Activated gamma-delta T cell treated with Interleukin-2 at 50 U/mL for 16 hours (primary cell): Measurements from ENCODE around the gene ANKFN1.

Experiments
- DNase-seq: peaks from one replicate; pipeline ENCODE4 v3.0.0-alpha.2; 2020

The ANKFN1 gene

GRCh38 chr17:56510554-56511342, 357.5 kb downstream of the ANKFN1 start:
- DNase-seq: no peak

- DNase-seq: no peak
Observed at GRCh38 chr17:56514264-56514663, 361.0 kb downstream of the ANKFN1 start.

GRCh38 chr17:56514899-56515298, 361.6 kb downstream of the ANKFN1 start:
- DNase-seq: no peak

GRCh38 chr17:56521414-56522141, 368.3 kb downstream of the ANKFN1 start:
- no peak for DNase-seq

- DNase-seq: no peak
Observed at GRCh38 chr17:56523042-56523441, 369.8 kb downstream of the ANKFN1 start.

GRCh38 chr17:56528696-56529095, 375.4 kb downstream of the ANKFN1 start:
- no peak for DNase-seq

- DNase-seq: no peak
Observed at GRCh38 chr17:56532926-56533325, 379.7 kb downstream of the ANKFN1 start.

GRCh38 chr17:56536766-56537165, 383.5 kb downstream of the ANKFN1 start:
- DNase-seq: no peak

- no peak for DNase-seq
Observed at GRCh38 chr17:56540836-56541235, 387.6 kb downstream of the ANKFN1 start.

GRCh38 chr17:56543280-56543679, 390.0 kb downstream of the ANKFN1 start:
- no peak for DNase-seq

GRCh38 chr17:56545106-56545505, 391.8 kb downstream of the ANKFN1 start:
- DNase-seq: no peak

GRCh38 chr17:56545930-56546329, 392.7 kb downstream of the ANKFN1 start:
- DNase-seq: no peak

- no peak for DNase-seq
Observed at GRCh38 chr17:56548661-56549060, 395.4 kb downstream of the ANKFN1 start.

- DNase-seq: no peak
Observed at GRCh38 chr17:56549501-56549900, 396.2 kb downstream of the ANKFN1 start.

GRCh38 chr17:56557682-56558081, 404.4 kb downstream of the ANKFN1 start:
- DNase-seq: no peak

GRCh38 chr17:56558088-56558487, 404.8 kb downstream of the ANKFN1 start:
- DNase-seq: no peak
